Heart left ventricle (tissue), 16 donors: Measurements from ENCODE around the gene TRAF3. TPM values are rescaled to one million over a fixed set of nuclear protein-coding genes. Genes with fewer than 3 reads are reported as not detected.

Experiments
- ATAC-seq, 4 donors: fragments of 200-7000 bp; cut with Tn5 transposase; one replicate each; pipeline ENCODE4 v1.9.1; 2020 to 2022; ENCODE audit warnings: moderate library complexity in 4 of 4, mild to moderate bottlenecking in 3 of 4, moderate number of reproducible peaks in 1 of 4
- DNase-seq, 5 donors: peaks; one replicate each; pipeline ENCODE4 v3.0.0-alpha.2; 2020
- H3K27ac ChIP-seq, 12 donors: fragments of 200-600 bp; sonication (generic) in 4 of 12; one replicate each; pipeline versions ENCODE4 v1.5.0 to v1.8.0; 2016 to 2022; ENCODE audit warnings: mild to moderate bottlenecking in 2 of 12
- H3K27me3 ChIP-seq, 9 donors: fragments of 200-600 bp; sonication (generic) in 2 of 9; one replicate each; pipeline versions ENCODE4 v1.5.1 to v1.8.0; 2016 to 2022; ENCODE audit warnings: mild to moderate bottlenecking in 3 of 9
- H3K36me3 ChIP-seq, 9 donors: fragments of 200-600 bp; sonication (generic) in 2 of 9; one replicate each; pipeline versions ENCODE4 v1.5.0 to v1.8.0; 2018 to 2022; ENCODE audit warnings: mild to moderate bottlenecking in 2 of 9
- H3K4me1 ChIP-seq, 12 donors: fragments of 200-600 bp; sonication (generic) in 4 of 12; one replicate each; pipeline versions ENCODE4 v1.5.0 to v1.8.0; 2016 to 2022; ENCODE audit warnings: mild to moderate bottlenecking in 3 of 12
- H3K4me3 ChIP-seq, 12 donors: fragments of 200-600 bp; sonication (generic) in 4 of 12; one replicate each; pipeline versions ENCODE4 v1.5.0 to v1.8.0; 2017 to 2022; ENCODE audit warnings: mild to moderate bottlenecking in 9 of 12, moderate library complexity in 4 of 12
- H3K9me3 ChIP-seq, 12 donors: fragments of 200-600 bp; sonication (generic) in 4 of 12; one replicate each; pipeline versions ENCODE4 v1.5.0 to v1.8.0; 2016 to 2022; ENCODE audit warnings: mild to moderate bottlenecking in 1 of 12
- POLR2A ChIP-seq, 2 donors: fragments of 450-650 bp; IDR thresholded peaks; one replicate each; pipeline ENCODE4 v1.6.1; 2017; ENCODE audit warnings: antibody characterized with exemption in 2 of 2, mild to moderate bottlenecking in 2 of 2, moderate library complexity in 2 of 2
- WGBS, 4 donors: extraction: QIAGEN DNeasy Blood & Tissue Kit in 2 of 4; methylation state at CpG; one replicate each; pipeline versions ENCODE4 v1.1.5 to v1.1.7; 2013 to 2018; 5-methylcytosine and 5-hydroxymethylcytosine counted together
- intact Hi-C, 10 donors: fragments of 100-400 bp; cut with DNase I; formaldehyde crosslinking; loops; one replicate each; pipeline versions ENCODE4 v1.11.1 to v1.14.2; 2022
- polyA plus RNA-seq, 2 donors: library from polyadenylated mRNA; stranded (reverse); fragments of 200-250 nt; gene quantifications; one replicate each; pipeline ENCODE4 v1.2.3, GENCODE V29; 2013
- total RNA-seq, 9 donors: library from RNA; depleted of rRNA in 2 of 9; stranded (reverse); fragments of >200 nt in 2 of 9; fragmentation: NEBNext Ultra II Directional in 3 of 9; extraction: Animal tissue kit (Norgen Biotek cat#: 25700) in 3 of 9; gene quantifications; one replicate each; pipeline versions ENCODE4 v1.1.0 to v1.2.4, GENCODE V29; 2016 to 2023
- TF ChIP-seq, protein P1 (sequence below), 12 donors: fragments of 200-600 bp; sonication (generic) in 4 of 12; IDR thresholded peaks; one replicate each; pipeline versions ENCODE4 v1.5.0 to v1.8.0; 2018 to 2022; ENCODE audit warnings: antibody characterized with exemption in 12 of 12, mild to moderate bottlenecking in 5 of 12
- donor health status: ischemic (EF 13 %, LVEDD 7.1; RV severe dilation, severe dysfunction).
- donor health status: healthy with polysubstance abuse.
- donor health status: DM: no; HTN: yes; CAD: no.
- donor health status: DM: no; HTN: no; CAD: no.
- donor health status: ischemic (EF 25% LVEDD 6.9; RV normal size, moderate dysfunction).
- donor health status: ischemic (EF 25% LVEDD 5.7; RV mildly dilated, moderate dysfunction).
- donor health status: healthy.
- donor health status: DM: yes; HTN: yes; CAD: no.
- donor health status: ischemic (EF 35%, LVEDD 5.7; RV mildly dilated, moderate dysfunction).
- donor health status: nonischemic (EF 11% LVEDD 7.7; RV severe dilation, severe dysfunction).
- donor health status: DM: yes; HTN: yes; CAD: no.
- donor health status: PGD.
- donor health status: ischemic (EF 29% LVEDD 5.4; RV normal size, mild dysfunction).
- donor health status: nonischemic (EF 23%, LVEDD 6.1; RV moderate dilation, normal function).

The TRAF3 gene
- total and polyA plus RNA-seq, 11 donors = 1.6 to 20.6 (median 10.6) TPM

DNA sequence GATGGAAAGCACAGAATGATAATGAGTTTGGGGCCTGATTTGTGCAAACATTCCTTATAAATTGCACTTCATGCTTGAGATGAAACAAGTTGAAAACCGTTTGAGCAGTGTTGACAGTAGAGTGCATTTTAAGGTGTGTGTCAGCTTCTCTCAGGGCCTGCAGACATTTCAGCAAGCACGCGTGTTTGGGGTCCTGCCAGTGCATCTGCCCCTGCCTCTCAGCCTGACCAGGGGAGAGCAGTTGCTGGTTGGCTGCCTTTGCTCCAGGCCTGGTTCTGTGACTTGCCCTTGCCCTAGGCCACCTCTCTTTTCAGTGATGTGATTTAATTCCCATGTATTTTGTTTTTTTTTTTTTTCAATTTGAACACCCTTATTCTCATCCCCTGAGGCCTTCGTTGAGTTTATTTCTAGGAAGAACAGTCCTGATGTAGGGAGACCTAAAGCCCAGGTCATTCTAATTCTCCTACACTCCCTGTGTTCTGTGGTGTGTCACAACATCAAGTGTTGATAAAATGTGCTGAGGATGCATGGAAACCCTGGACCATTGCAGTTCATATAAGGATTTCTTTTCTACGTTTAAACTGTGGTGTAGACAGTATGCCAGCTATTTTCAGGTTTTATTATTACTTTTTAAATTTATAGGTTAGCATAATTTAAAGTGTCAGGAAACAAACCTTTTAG, 105.1 kb downstream of the TRAF3 start:
- Histone ChIP-seq H3K4me3 (no peak overlapping the region), H3K27ac (no peak overlapping the region), H3K36me3 (peaks cover 0 to 80% (median 11%) of the 10 kb centered on the region in 9 donors), H3K27me3 (no peaks in the 10 kb centered on the region), H3K9me3 (no peaks in the 10 kb centered on the region), H3K4me1 (no peaks in the 10 kb centered on the region)
- ATAC-seq (no peak), DNase-seq (no peak)
- intact Hi-C loops = no loop called here
- 65 to 90% (median 77%) methylated on average over 5 of the region's 5 CpGs for WGBS, 4 donors
- TF ChIP-seq, protein P1, sequence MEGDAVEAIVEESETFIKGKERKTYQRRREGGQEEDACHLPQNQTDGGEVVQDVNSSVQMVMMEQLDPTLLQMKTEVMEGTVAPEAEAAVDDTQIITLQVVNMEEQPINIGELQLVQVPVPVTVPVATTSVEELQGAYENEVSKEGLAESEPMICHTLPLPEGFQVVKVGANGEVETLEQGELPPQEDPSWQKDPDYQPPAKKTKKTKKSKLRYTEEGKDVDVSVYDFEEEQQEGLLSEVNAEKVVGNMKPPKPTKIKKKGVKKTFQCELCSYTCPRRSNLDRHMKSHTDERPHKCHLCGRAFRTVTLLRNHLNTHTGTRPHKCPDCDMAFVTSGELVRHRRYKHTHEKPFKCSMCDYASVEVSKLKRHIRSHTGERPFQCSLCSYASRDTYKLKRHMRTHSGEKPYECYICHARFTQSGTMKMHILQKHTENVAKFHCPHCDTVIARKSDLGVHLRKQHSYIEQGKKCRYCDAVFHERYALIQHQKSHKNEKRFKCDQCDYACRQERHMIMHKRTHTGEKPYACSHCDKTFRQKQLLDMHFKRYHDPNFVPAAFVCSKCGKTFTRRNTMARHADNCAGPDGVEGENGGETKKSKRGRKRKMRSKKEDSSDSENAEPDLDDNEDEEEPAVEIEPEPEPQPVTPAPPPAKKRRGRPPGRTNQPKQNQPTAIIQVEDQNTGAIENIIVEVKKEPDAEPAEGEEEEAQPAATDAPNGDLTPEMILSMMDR (IDR thresholded peaks at IDR 0.05) = no peak
- no peak for TF ChIP-seq POLR2A (IDR thresholded peaks at IDR 0.05)

DNA sequence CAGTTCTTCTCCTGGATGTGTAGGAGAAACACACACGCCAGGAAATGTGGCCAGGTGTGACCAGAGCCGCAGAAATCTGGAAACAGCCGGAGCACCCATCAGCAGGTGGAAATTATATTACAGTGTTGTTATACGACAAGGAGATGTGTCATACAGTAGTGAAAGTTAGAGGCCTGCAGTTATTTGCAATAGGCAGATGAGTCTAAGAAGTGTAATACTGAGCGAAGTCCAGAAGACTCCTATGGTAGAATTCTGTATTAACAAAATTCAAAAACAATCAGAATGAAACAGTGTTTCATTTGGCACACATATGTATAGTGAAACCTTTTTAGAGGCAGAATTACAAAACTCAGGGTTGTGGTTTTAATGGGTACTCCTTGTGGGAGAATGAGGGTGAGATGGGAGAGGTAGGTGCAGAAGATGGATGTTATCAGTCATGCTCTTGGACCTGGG, 105.9 kb downstream of the TRAF3 start:
- ATAC-seq = no peak
- H3K4me1 ChIP-seq = no peaks in the 10 kb centered on the region
- intact Hi-C loops = no loop called here
- no peaks in the 10 kb centered on the region for H3K27me3 ChIP-seq
- 90 to 93% (median 92%) methylated on average over 5 of the region's 5 CpGs for WGBS, 4 donors
- no peak overlapping the region for H3K27ac ChIP-seq
- no peak overlapping the region for H3K4me3 ChIP-seq
- H3K36me3 ChIP-seq = peaks cover 0 to 81% (median 9%) of the 10 kb centered on the region in 9 donors
- TF ChIP-seq, protein P1 (IDR thresholded peaks at IDR 0.05) = no peak
- no peak for TF ChIP-seq POLR2A (IDR thresholded peaks at IDR 0.05)
- H3K9me3 ChIP-seq = no peaks in the 10 kb centered on the region
- DNase-seq = no peak

DNA sequence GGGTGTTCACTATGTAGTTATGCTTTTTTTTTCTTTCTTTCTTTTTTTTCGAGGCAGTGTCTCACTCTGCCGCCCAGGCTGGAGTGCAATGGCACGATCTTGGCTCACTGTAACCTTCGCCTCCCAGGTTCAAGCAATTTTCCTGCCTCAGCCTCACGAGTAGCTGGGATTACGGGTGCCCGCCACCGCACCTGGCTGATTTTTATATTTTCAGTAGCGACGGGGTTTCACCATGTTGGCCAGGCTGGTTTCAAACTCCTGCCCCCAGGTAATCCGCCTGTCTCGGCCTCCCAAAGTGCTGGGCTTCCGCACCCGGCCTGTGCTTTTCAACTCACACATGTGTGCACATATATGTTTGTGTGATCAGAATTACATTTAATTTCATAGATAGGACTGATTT, 106.3 kb downstream of the TRAF3 start:
- intact Hi-C loops = no loop called here
- ATAC-seq = no peak

DNA sequence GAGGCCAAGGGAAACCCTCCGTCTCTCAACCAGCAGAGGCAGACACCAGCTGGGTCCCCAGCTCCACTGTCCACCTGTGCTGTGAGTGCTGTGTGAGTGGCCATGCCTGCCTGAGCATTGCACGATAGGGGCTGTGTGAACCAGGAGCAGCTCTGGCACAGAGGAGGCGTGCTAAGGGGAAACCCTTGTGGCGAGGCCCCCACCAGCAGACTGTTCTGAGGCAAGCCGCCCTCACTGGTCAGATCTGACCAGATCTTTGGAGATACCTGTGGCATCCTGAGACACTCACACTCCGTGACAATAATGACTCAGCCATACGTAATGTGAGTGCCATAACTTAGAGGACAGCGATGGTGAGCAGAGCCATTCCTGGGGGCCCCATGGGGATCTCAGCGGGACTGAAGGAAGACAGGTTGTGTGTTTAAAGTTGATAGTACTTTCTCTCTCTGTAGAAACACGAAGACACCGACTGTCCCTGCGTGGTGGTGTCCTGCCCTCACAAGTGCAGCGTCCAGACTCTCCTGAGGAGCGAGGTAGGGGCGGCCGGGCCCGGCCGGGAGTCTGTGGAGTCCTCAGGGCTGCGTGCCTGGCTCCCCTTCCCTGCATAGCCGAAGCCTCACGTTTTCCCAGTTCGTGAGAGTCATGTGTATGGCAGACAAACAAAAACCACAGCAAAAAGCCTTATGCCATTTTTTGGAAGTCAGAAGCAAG, 108.6 kb downstream of the TRAF3 start:
- Histone ChIP-seq H3K27ac (no peak overlapping the region), H3K4me1 (no peaks in the 10 kb centered on the region), H3K4me3 (no peak overlapping the region), H3K9me3 (no peaks in the 10 kb centered on the region), H3K36me3 (peaks cover 0 to 96% (median 23%) of the 10 kb centered on the region in 9 donors), H3K27me3 (no peaks in the 10 kb centered on the region)
- TF ChIP-seq, protein P1 (IDR thresholded peaks at IDR 0.05) = no peak
- TF ChIP-seq POLR2A (IDR thresholded peaks at IDR 0.05) = no peak
- DNase-seq (no peak), ATAC-seq (no peak)
- intact Hi-C loops = no loop called here
- WGBS, 4 donors = 94 to 97% (median 97%) methylated on average over 22 of the region's 22 CpGs

More for the DNA sequence above, 106.3 kb downstream of the TRAF3 start:
- WGBS, 4 donors = 96 to 98% (median 97%) methylated on average over 14 of the region's 14 CpGs
- H3K4me3 ChIP-seq = no peak overlapping the region
- TF ChIP-seq, protein P1 (IDR thresholded peaks at IDR 0.05) = no peak
- no peak for TF ChIP-seq POLR2A (IDR thresholded peaks at IDR 0.05)
- no peak for DNase-seq
- H3K27me3 ChIP-seq = no peaks in the 10 kb centered on the region
- H3K36me3 ChIP-seq = peaks cover 0 to 86% (median 12%) of the 10 kb centered on the region in 9 donors
- H3K4me1 ChIP-seq = no peaks in the 10 kb centered on the region
- no peak overlapping the region for H3K27ac ChIP-seq
- H3K9me3 ChIP-seq = no peaks in the 10 kb centered on the region
